HG03108 (cell line): ENCODE results near the gene OSBPL10.
"Not testable (repeated sequence)": the region's sequence is repeated elsewhere in the genome, so short reads cannot be mapped to it uniquely, and the experiment has no call there.

Experiments
- ATAC-seq: cut with Tn5 transposase; IDR thresholded peaks from one replicate; pipeline ENCODE4 v1.9.1; 2021; ENCODE audit warnings: moderate library complexity; ENCODE audit not compliant: unreplicated experiment

The OSBPL10 gene

GRCh38 chr3:31862666-31863279 is 118.3 kb downstream of the OSBPL10 start:
- no peak for ATAC-seq

- ATAC-seq: no peak
Observed at GRCh38 chr3:31861826-31862225, 119.2 kb downstream of the OSBPL10 start.

DNA sequence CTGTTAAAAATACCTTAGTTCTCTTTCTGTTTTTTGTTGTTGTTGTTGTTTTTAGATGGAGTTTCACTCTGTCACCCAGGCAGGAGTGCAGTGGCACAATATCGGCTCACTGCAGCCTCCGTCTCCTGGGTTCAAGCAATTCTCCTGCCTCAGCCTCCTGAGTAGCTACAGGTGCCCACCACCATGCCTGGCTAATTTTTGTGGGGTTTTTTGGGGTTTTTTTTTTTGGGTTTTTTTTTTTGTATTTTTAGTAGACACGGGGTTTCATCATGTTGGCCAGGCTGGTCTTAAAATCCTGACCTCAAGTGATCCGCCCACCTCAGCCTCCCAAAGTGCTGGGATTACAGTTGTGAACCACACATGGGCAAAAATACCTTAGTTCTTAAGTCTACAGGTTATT is 120.4 kb downstream of the OSBPL10 start:
- ATAC-seq: not testable (repeated sequence)

DNA sequence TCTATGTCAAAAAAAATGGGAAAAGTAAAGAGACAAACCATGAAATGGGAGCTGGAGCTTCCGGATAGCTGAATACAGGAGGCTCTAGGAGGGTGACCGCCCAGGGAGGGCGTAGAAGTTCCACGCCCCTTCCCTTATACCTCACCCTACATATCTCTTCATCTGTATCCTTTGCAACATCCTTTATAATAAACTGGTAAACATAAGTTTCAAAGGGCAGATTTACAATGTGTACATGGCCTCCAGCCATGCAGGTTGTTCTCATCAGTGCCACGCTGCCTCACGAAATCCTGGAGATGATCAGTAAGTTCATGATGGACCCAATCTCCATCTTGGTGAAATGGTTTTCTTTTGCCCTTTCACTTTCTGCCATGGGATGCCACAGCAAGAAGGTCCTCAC is 121.8 kb downstream of the OSBPL10 start:
- no peak for ATAC-seq

DNA sequence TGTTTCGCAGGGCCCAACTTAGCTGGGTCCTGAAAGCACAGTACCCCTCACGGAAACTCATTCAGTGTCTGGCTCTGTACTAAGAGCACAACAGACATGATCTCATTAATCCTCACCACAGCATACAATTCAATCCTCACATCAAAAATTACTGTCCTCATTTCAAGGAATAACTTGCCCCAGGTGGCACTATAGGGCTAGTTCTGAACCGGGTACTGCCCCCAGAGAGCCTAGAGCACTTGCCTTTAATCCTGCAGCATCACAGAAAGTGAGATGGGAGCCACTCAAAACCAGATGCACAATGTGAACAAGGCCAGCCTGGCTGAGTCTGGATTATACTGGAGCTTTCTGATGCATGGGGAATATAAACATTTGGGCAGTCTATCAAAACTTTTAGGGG is 122.6 kb downstream of the OSBPL10 start:
- ATAC-seq: no peak

GRCh38 chr3:31853580-31853979 is 127.5 kb downstream of the OSBPL10 start:
- no peak for ATAC-seq

- ATAC-seq: no peak
Observed at GRCh38 chr3:31851278-31851677, 129.8 kb downstream of the OSBPL10 start.

- no peak for ATAC-seq
Observed at GRCh38 chr3:31848911-31849310, 132.2 kb downstream of the OSBPL10 start.

GRCh38 chr3:31848163-31848818 is 132.8 kb downstream of the OSBPL10 start:
- no peak for ATAC-seq

- no peak for ATAC-seq
Observed at GRCh38 chr3:31847760-31848159, 133.3 kb downstream of the OSBPL10 start.

DNA sequence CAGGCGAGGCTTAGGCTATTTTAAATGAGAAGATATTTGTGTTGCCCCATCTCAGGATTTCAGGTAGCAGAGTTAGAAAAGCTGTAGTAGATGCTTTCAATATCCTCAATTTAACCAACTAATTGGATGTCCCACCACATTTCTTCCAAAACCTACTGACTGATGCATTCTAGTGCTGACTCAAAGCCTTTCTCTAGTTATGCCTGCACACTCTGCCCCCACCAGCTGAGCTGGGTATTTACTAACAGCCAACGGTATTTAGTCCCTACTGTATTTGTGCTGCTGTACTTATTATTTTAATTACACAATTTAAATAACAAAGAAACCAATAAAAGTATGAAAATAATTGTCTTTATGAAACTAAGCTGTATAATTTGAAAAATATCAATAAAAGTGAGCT is 139.5 kb downstream of the OSBPL10 start:
- no peak for ATAC-seq

DNA sequence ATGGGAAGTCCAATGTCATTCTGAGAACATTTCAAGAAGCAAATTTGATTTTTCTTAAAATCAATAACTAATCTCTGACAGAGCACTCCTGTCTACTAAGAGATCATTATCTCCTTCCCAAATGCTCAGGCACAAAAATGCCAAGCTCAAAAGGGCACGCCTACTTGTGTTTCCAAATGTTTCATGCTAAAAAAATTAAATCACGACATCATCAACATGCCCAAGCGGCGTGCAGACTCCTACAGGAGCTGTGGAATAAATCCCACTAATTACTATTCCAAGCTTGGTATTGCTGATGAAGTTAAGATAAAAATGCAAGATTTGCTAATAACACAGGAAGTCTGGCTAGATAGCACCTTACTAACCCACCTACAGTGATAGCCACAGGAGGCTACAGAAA is 140.8 kb downstream of the OSBPL10 start:
- ATAC-seq: no peak

DNA sequence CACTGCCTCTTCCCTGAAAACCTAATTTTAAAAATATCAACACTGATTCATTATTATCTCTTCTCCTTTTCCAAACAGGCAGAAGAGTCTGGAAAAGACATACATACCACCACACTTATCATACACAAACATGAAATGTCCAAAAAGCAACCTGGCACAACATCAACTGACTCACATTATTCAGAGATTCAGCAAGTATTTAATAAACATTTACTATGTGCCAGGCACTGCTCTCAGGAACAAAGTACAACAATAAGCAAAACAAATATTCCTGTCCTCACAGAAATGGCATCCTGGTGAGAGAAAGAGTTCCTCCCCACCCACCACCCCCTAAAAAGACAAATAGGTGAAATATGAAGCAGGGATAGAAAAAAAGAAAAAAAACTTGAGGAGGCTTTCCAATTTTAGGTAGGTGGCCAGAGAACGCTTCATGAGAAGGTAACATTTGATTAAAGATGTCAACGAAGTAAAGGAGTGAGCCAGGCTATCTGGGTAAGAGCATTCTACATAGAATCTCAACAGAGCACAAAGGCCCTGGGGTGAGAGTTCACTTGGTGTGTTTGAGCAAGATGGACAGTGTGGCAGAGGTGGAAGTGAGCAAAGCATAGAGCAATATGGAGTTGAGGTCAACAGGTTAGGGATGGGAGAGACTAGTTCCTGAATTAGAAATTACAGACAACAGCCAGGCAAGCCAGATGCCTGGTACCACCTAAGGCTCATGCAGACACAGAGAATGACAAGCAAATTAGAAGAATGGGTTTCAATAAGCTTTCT is 141.7 kb downstream of the OSBPL10 start:
- ATAC-seq: no peak

DNA sequence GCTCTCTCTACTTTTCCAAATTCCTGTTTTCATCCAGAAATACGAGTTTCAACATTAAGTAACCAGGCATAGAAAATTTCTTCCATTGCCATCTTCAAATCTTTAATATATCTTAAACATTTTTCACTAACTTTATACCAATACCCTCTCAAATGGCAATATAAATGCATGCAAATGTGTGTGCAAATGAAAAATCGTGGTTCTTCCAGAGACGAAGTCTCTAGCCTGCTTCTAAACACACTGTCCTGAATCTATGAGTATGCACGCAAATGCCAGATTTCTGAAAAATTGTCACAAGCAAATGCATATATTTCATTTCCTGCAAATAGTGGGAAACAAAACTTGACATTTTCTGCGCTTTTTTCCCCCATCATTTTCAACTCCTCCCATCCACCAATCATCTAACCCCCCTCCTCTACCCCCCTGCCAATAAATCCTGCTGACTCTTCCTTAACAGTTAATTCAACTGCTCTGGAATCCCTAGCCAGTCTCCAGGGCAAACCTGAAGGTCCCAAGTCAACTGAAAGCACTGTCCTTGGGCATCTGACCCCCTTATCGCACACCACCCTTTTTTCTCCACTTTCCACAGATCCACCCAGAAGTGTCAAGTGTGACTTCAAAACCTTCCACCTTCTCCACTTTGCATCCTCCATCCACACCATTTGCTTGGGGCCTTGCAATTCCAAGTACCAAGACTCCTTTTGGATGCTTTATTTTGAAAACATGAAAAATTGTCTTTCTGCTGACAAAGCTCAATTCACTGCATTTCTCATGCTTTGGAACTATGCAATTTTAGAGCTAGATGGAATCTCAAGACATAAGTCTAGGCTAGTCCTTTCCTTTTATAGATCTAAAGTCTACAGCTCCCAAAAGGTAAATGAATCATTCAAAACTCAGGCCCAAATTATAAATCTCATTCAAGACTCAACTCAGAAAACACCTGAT is 144.7 kb downstream of the OSBPL10 start:
- no peak for ATAC-seq

GRCh38 chr3:31833391-31834190 is 147.5 kb downstream of the OSBPL10 start:
- ATAC-seq: no peak

- no peak for ATAC-seq
Observed at GRCh38 chr3:31832551-31832950, 148.5 kb downstream of the OSBPL10 start.

GRCh38 chr3:31831591-31831990 is 149.5 kb downstream of the OSBPL10 start:
- no peak for ATAC-seq

GRCh38 chr3:31829826-31830426 is 151.1 kb downstream of the OSBPL10 start:
- no peak for ATAC-seq

DNA sequence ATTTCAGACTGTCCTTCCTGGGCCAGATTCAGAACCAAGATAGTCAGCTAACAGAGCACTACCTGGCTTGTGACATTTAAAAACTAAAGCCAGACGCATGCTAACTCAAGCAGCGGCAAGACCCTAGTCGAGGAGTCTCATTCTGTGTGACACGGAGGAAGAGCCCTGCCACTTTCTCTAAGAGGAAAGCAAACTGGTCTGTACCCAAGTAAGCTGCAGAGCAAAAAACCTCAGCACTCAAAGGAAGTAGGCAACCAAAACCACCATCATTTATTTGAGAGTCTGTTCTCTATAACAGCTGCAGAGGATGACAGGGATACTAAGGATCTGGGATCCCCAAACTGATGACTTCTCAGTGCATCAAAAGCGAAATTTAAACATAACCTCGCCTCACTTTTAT is 152.1 kb downstream of the OSBPL10 start:
- ATAC-seq: no peak

DNA sequence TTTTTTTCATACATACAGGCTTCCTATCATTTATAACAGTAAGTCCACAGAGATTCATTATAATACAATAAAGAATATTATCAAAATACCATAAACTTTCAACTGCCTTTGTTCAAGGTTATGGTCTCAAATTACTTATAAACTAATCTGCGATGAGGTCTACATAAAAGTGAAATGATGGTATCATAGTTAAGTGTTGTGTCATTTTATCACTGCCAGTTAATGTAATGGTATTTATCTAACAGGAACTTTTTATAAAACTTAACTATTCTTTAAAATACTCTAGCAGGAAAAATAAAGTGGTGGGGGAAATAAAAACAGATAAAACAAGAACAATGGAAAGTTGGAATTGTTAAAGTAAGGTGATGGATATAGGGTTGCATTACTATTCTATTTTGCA is 153.1 kb downstream of the OSBPL10 start:
- ATAC-seq: no peak
